H1 (cell line): ENCODE results near the gene KCNMA1. TPM values are rescaled to one million over a fixed set of nuclear protein-coding genes. Genes with fewer than 3 reads are reported as not detected.

Experiments used
- CTCF ChIA-PET: fragments of 300-600 bp; sonication (Branson Sonifier 250); formaldehyde crosslinking; loops from one replicate; lab custom pipeline; 2021; ENCODE audit not compliant: partially characterized antibody; lab: Charles Lee
- POLR2A ChIA-PET: fragments of 300-600 bp; sonication (Branson Sonifier 250); formaldehyde crosslinking; loops from one replicate; lab custom pipeline; 2021; ENCODE audit warnings: inconsistent platforms; ENCODE audit not compliant: partially characterized antibody; lab: Charles Lee
- DNase-seq, 2 experiments: peaks; one replicate each; pipeline versions ENCODE4 v3.0.0 to v3.0.0-alpha.2; 2010 to 2022; ENCODE audit warnings: low spot score in 2 of 2, low read depth in 1 of 2, mixed read lengths in 1 of 2
- FAIRE-seq: peaks from 2 replicates; lab custom pipeline; 2011; peaks lifted over from hg19 to GRCh38; lab: Jason Lieb, UNC
- H2AFZ ChIP-seq: 2 replicates; pipeline ENCODE4 v1.8.1; 2012; ENCODE audit warnings: low read length, inconsistent platforms
- H2AK5ac ChIP-seq: 2 replicates; pipeline ENCODE4 v1.6.1; 2013; ENCODE audit warnings: low read depth, low read length
- H2BK120ac ChIP-seq: replicated peaks from 2 replicates; pipeline ENCODE3; 2013; ENCODE audit warnings: low read depth, low read length, inconsistent platforms
- H2BK12ac ChIP-seq: 2 replicates; pipeline ENCODE4 v1.6.1; 2013; ENCODE audit warnings: low read depth, low read length
- H2BK15ac ChIP-seq: 2 replicates; pipeline ENCODE4 v1.6.1; 2013; ENCODE audit warnings: low read length
- H2BK20ac ChIP-seq: 2 replicates; pipeline ENCODE4 v1.6.1; 2013; ENCODE audit warnings: low read length
- H2BK5ac ChIP-seq: 2 replicates; pipeline ENCODE4 v1.6.1; 2013; ENCODE audit warnings: low read depth, low read length
- H3K14ac ChIP-seq: 2 replicates; pipeline ENCODE4 v1.6.1; 2013; ENCODE audit warnings: inconsistent platforms; ENCODE audit not compliant: insufficient read length
- H3K18ac ChIP-seq: 2 replicates; pipeline ENCODE4 v1.6.1; 2013; ENCODE audit warnings: low read length; ENCODE audit errors: extremely low read depth
- H3K23ac ChIP-seq: 2 replicates; pipeline ENCODE4 v1.6.1; 2013; ENCODE audit warnings: inconsistent platforms; ENCODE audit not compliant: insufficient read length
- H3K23me2 ChIP-seq: 2 replicates; pipeline ENCODE4 v1.6.1; 2013; ENCODE audit warnings: low read depth, low read length
- H3K27ac ChIP-seq: 2 replicates; pipeline ENCODE4 v1.6.1; 2011; ENCODE audit warnings: low read depth, low read length, inconsistent platforms
- H3K27me3 ChIP-seq, 4 experiments: replicated peaks in 1 of 4; 1 replicate in 1 of 4; 2 replicates in 3 of 4; pipeline versions ENCODE4 v1.6.1 to v1.8.1; 2011 to 2013; ENCODE audit warnings: low read length in 3 of 4, mild to moderate bottlenecking in 3 of 4, inconsistent platforms in 2 of 4, mixed read lengths in 2 of 4, moderate library complexity in 1 of 4; ENCODE audit not compliant: control insufficient read depth in 3 of 4, insufficient read depth in 3 of 4; ENCODE audit errors: extremely low read depth in 1 of 4
- H3K36me3 ChIP-seq, 4 experiments: 2 replicates each; pipeline versions ENCODE4 v1.6.1 to v1.8.1; 2011 to 2013; ENCODE audit warnings: mild to moderate bottlenecking in 4 of 4, low read length in 3 of 4, moderate library complexity in 2 of 4, control low read depth in 1 of 4, inconsistent platforms in 1 of 4; ENCODE audit not compliant: insufficient read depth in 4 of 4, control insufficient read depth in 2 of 4
- H3K4ac ChIP-seq: replicated peaks from 2 replicates; pipeline ENCODE3; 2013; ENCODE audit warnings: low read length, low read depth, mixed read lengths, inconsistent platforms; ENCODE audit not compliant: insufficient read length
- H3K4me1 ChIP-seq, 4 experiments: replicated peaks in 1 of 4; 1 replicate in 1 of 4; 2 replicates in 3 of 4; pipeline versions ENCODE4 v1.6.1 to v1.8.1; 2011 to 2013; ENCODE audit warnings: low read length in 3 of 4, inconsistent platforms in 2 of 4, mixed read lengths in 1 of 4; ENCODE audit not compliant: insufficient read depth in 4 of 4, control insufficient read depth in 3 of 4
- H3K4me2 ChIP-seq, 2 experiments: 2 replicates each; pipeline versions ENCODE4 v1.6.1 to v1.8.1; 2011 to 2013; ENCODE audit warnings: low read depth in 2 of 2, low read length in 2 of 2, control low read depth in 1 of 2, inconsistent platforms in 1 of 2, mild to moderate bottlenecking in 1 of 2; ENCODE audit not compliant: insufficient read depth in 1 of 2
- H3K4me3 ChIP-seq, 4 experiments: fragments of 200-600, 300-600 bp in 1 of 4; sonication (generic), shearing (Covaris generic), sonication (Bioruptor Twin) in 1 of 4; 2 replicates each; pipeline versions ENCODE4 v1.5.1 to v1.8.1; 2011 to 2016; ENCODE audit warnings: low read length in 4 of 4, low read depth in 3 of 4, control low read depth in 2 of 4, inconsistent platforms in 2 of 4, mild to moderate bottlenecking in 2 of 4, mixed read lengths in 1 of 4, moderate library complexity in 1 of 4; ENCODE audit not compliant: insufficient read depth in 2 of 4; ENCODE audit errors: extremely low read depth in 1 of 4
- H3K56ac ChIP-seq: replicated peaks from 2 replicates; pipeline ENCODE3; 2013; ENCODE audit warnings: low read depth, mild to moderate bottlenecking, mixed read lengths, low read length, inconsistent platforms; ENCODE audit not compliant: insufficient read length
- H3K79me1 ChIP-seq: 2 replicates; pipeline ENCODE4 v1.6.1; 2013; ENCODE audit warnings: low read depth, low read length, control low read depth
- H3K79me2 ChIP-seq, 2 experiments: 2 replicates each; pipeline versions ENCODE4 v1.6.1 to v1.8.1; 2012 to 2013; ENCODE audit warnings: low read length in 2 of 2, mild to moderate bottlenecking in 2 of 2, inconsistent platforms in 1 of 2; ENCODE audit not compliant: insufficient read depth in 2 of 2, control insufficient read depth in 1 of 2
- H3K9ac ChIP-seq, 4 experiments: replicated peaks in 1 of 4; 1 replicate in 1 of 4; 2 replicates in 3 of 4; pipeline versions ENCODE4 v1.6.1 to v1.8.1; 2011 to 2013; ENCODE audit warnings: low read depth in 3 of 4, low read length in 3 of 4, control low read depth in 2 of 4, mild to moderate bottlenecking in 2 of 4, moderate library complexity in 2 of 4, inconsistent platforms in 1 of 4; ENCODE audit errors: extremely low read depth in 1 of 4
- H3K9me3 ChIP-seq, 2 experiments: 2 replicates each; pipeline versions ENCODE4 v1.6.1 to v1.8.1; 2012 to 2013; ENCODE audit warnings: mild to moderate bottlenecking in 2 of 2, moderate library complexity in 2 of 2, control low read depth in 1 of 2, inconsistent platforms in 1 of 2, low read depth in 1 of 2, low read length in 1 of 2, mixed read lengths in 1 of 2; ENCODE audit not compliant: insufficient read depth in 2 of 2
- H4K20me1 ChIP-seq, 2 experiments: replicated peaks in 1 of 2; 2 replicates each; pipeline versions ENCODE3 to v1.8.1; 2011 to 2013; ENCODE audit warnings: inconsistent platforms in 2 of 2, low read length in 2 of 2, mild to moderate bottlenecking in 1 of 2; ENCODE audit not compliant: insufficient read depth in 2 of 2, control insufficient read depth in 1 of 2
- H4K5ac ChIP-seq: 2 replicates; pipeline ENCODE4 v1.6.1; 2013; ENCODE audit warnings: low read length, low read depth, mixed read lengths, inconsistent platforms; ENCODE audit not compliant: insufficient read length
- H4K8ac ChIP-seq: 2 replicates; pipeline ENCODE4 v1.8.0; 2013; ENCODE audit warnings: mild to moderate bottlenecking, moderate library complexity, low read length, inconsistent platforms; ENCODE audit not compliant: insufficient read depth; ENCODE audit errors: extremely low read depth
- H4K91ac ChIP-seq: replicated peaks from 2 replicates; pipeline ENCODE3; 2013; ENCODE audit warnings: low read length, mixed read lengths, inconsistent platforms; ENCODE audit not compliant: insufficient read length
- BCL11A ChIP-seq, 2 experiments: IDR thresholded peaks; one replicate each; pipeline ENCODE4 v1.6.1; 2011; ENCODE audit warnings: low read depth in 2 of 2, low read length in 2 of 2, mild to moderate bottlenecking in 2 of 2
- BRCA1 ChIP-seq: IDR thresholded peaks from 2 replicates; pipeline ENCODE4 v1.6.1; 2012; ENCODE audit warnings: low read depth, low read length, improper control_type of control experiment
- CBX8 ChIP-seq: fragments of 300-800, 300-1000 bp; sonication (generic); IDR thresholded peaks from 2 replicates; pipeline ENCODE4 v1.7.1; 2016; ENCODE audit warnings: low read depth, low read length, borderline replicate concordance
- CEBPB ChIP-seq: IDR thresholded peaks from 2 replicates; pipeline ENCODE4 v1.6.1; 2012; ENCODE audit warnings: low read depth, low read length
- CHD2 ChIP-seq: IDR thresholded peaks from 2 replicates; pipeline ENCODE4 v1.6.1; 2012; ENCODE audit warnings: low read length, improper control_type of control experiment
- EP300 ChIP-seq, 2 experiments: IDR thresholded peaks; 1 replicate in 1 of 2; 2 replicates in 1 of 2; pipeline ENCODE4 v1.6.1; 2011 to 2012; ENCODE audit warnings: low read depth in 2 of 2, low read length in 2 of 2, mild to moderate bottlenecking in 2 of 2, borderline replicate concordance in 1 of 2, inconsistent platforms in 1 of 2, moderate library complexity in 1 of 2
- GABPA ChIP-seq: IDR thresholded peaks from 2 replicates; pipeline ENCODE4 v1.6.1; 2011; ENCODE audit warnings: mild to moderate bottlenecking, low read length, moderate library complexity, borderline replicate concordance; ENCODE audit not compliant: insufficient read depth
- JUND ChIP-seq: IDR thresholded peaks from 2 replicates; pipeline ENCODE4 v1.6.1; 2011; ENCODE audit warnings: mild to moderate bottlenecking, improper control_type of control experiment, low read length
- POLR2AphosphoS5 ChIP-seq: IDR thresholded peaks from 2 replicates; pipeline ENCODE4 v1.6.1; 2011; ENCODE audit warnings: low read depth, low read length
- RBBP5 ChIP-seq: IDR thresholded peaks from 2 replicates; pipeline ENCODE4 v1.7.1; 2012; ENCODE audit warnings: low read depth, mild to moderate bottlenecking, inconsistent platforms, low read length, moderate library complexity, borderline replicate concordance
- SAP30 ChIP-seq: fragments of 300-600 bp; sonication (generic); IDR thresholded peaks from 2 replicates; pipeline ENCODE4 v1.7.1; 2012; ENCODE audit warnings: low read length, moderate library complexity, mild to moderate bottlenecking, inconsistent platforms; ENCODE audit not compliant: insufficient read depth, insufficient replicate concordance
- SIX5 ChIP-seq: IDR thresholded peaks from 2 replicates; pipeline ENCODE4 v1.6.1; 2011; ENCODE audit warnings: mild to moderate bottlenecking, low read depth, low read length
- SP2 ChIP-seq: IDR thresholded peaks from 2 replicates; pipeline ENCODE4 v1.6.1; 2012; ENCODE audit warnings: mild to moderate bottlenecking, low read length, inconsistent platforms
- SRF ChIP-seq: IDR thresholded peaks from 2 replicates; pipeline ENCODE4 v1.6.1; 2011; ENCODE audit warnings: mild to moderate bottlenecking, low read depth, low read length, moderate library complexity
- TCF12 ChIP-seq: IDR thresholded peaks from 2 replicates; pipeline ENCODE4 v1.6.1; 2011; ENCODE audit warnings: low read depth, mild to moderate bottlenecking, low read length
- YY1 ChIP-seq: IDR thresholded peaks from 2 replicates; pipeline ENCODE4 v1.6.1; 2011; ENCODE audit warnings: low read depth, mild to moderate bottlenecking, low read length
- WGBS, 2 experiments: shearing (Covaris generic) in 1 of 2; methylation state at CpG; one replicate each; pipeline versions ENCODE4 v1.1.6 to v1.1.7; 2013 to 2015; ENCODE audit warnings: low lambda C conversion rate in 2 of 2, mixed read lengths in 2 of 2, inconsistent platforms in 1 of 2, low coverage in 1 of 2, missing lambda C conversion rate in 1 of 2; ENCODE audit not compliant: insufficient replicate concordance in 2 of 2, insufficient coverage in 1 of 2, insufficient read length in 1 of 2; ENCODE audit errors: extremely low coverage in 1 of 2, missing lambda C conversion rate in 1 of 2; 5-methylcytosine and 5-hydroxymethylcytosine counted together
- polyA plus RNA-seq, 7 experiments: library from polyadenylated mRNA; depleted of rRNA in 3 of 7; stranded (reverse) in 5 of 7; unstranded in 2 of 7; fragments of >200 nt in 5 of 7; fragments of 200-250 nt in 2 of 7; gene quantifications; 1 replicate in 5 of 7; 2 replicates in 1 of 7; 4 replicates in 1 of 7; pipeline versions ENCODE4 v1.2.1 to v1.2.3, GENCODE V29; 2011 to 2013; ENCODE audit warnings: missing spikeins in 2 of 7, mixed read lengths in 2 of 7
- total RNA-seq: library from RNA; stranded (reverse); fragmentation: NEBNext Ultra II Directional; extraction: Animal tissue kit (Norgen Biotek cat#: 25700); gene quantifications from 2 replicates; pipeline ENCODE4 v1.2.1, GENCODE V29; 2021

Gene KCNMA1
- total and polyA plus RNA-seq, 2 of the 8 experiments (the other 6 are each of a cell fraction or from before 2014, with no cell fraction given), result 10.2 to 11.1 TPM

GRCh38 chr10:77299320-77299719, 338.3 kb downstream of the KCNMA1 start:
- H3K9me3 ChIP-seq, result no peaks in the 10 kb centered on the region
- H2BK120ac ChIP-seq, result no peak overlapping the region
- no peak overlapping the region for H3K23ac ChIP-seq
- H4K20me1 ChIP-seq, result no peaks in the 10 kb centered on the region
- H3K4me2 ChIP-seq, result no peak overlapping the region
- POLR2A ChIA-PET, result interaction anchor here (0.8 kb wide), 1 partner anchor 221 kb away, joined by 5 read pairs; no protein-coding TSS in a partner anchor
- no peak overlapping the region for H3K56ac ChIP-seq
- DNase-seq (no peak), FAIRE-seq (no peak)
- H2BK12ac ChIP-seq, result no peak overlapping the region
- no peak overlapping the region for H2BK15ac ChIP-seq
- no peak overlapping the region for H3K9ac ChIP-seq
- no peaks in the 10 kb centered on the region for H3K79me1 ChIP-seq
- H2AK5ac ChIP-seq, result no peak overlapping the region
- H2BK5ac ChIP-seq, result no peak overlapping the region
- no peaks in the 10 kb centered on the region for H3K79me2 ChIP-seq
- H3K4ac ChIP-seq, result no peak overlapping the region
- no peaks in the 10 kb centered on the region for H3K23me2 ChIP-seq
- no peaks in the 10 kb centered on the region for H3K27me3 ChIP-seq
- H4K8ac ChIP-seq, result no peak overlapping the region
- no peak overlapping the region for H3K18ac ChIP-seq
- no peak overlapping the region for H3K4me3 ChIP-seq
- H3K4me1 ChIP-seq, result no peaks in the 10 kb centered on the region
- no peak overlapping the region for H4K5ac ChIP-seq
- H2AFZ ChIP-seq, result no peak overlapping the region
- no peak overlapping the region for H2BK20ac ChIP-seq
- H3K36me3 ChIP-seq, result no peaks in the 10 kb centered on the region
- no peak overlapping the region for H3K27ac ChIP-seq
- CTCF ChIA-PET, result interaction anchor here (0.6 to 3.7 kb wide), 3 partner anchors 20 to 343 kb away, joined by 3 to 27 read pairs (median 3); no protein-coding TSS in a partner anchor
- whole genome bisulfite sequencing, 2 experiments, result 89% methylated on average over 7 of the region's 7 CpGs; no CpG with 5 or more reads in 1 of the 2 experiments
- H3K14ac ChIP-seq, result no peak overlapping the region
- H4K91ac ChIP-seq, result no peak overlapping the region
- TF ChIP-seq CEBPB, result no peak
- no peak for TF ChIP-seq POLR2AphosphoS5
- TF ChIP-seq RBBP5, result no peak
- no peak for TF ChIP-seq BRCA1
- no peak for TF ChIP-seq CHD2
- no peak for TF ChIP-seq SP2
- TF ChIP-seq GABPA, result no peak
- no peak for TF ChIP-seq TCF12
- TF ChIP-seq BCL11A (IDR thresholded peaks at IDR 0.05; ENCODE audit: low read depth in 2 of 2, low read length in 2 of 2), result no peak
- no peak for TF ChIP-seq YY1
- no peak for TF ChIP-seq SRF
- TF ChIP-seq SIX5, result no peak
- TF ChIP-seq CBX8, result no peak
- no peak for TF ChIP-seq EP300 (IDR thresholded peaks at IDR 0.05; ENCODE audit: borderline replicate concordance in 1 of 2, low read depth in 2 of 2, low read length in 2 of 2)
- TF ChIP-seq JUND, result no peak
- TF ChIP-seq SAP30, result no peak
